Upper lobe of left lung (tissue), 4 donors: ENCODE data around the gene ERAL1.

Experiments used
- EP300 ChIP-seq, 4 donors: sonication (generic); formaldehyde crosslinking; IDR thresholded peaks; one replicate each; pipeline ENCODE4 v1.5.1; 2017; ENCODE audit warnings: antibody characterized with exemption in 4 of 4, control low read depth in 2 of 4
- POLR2A ChIP-seq, 4 donors: fragments of 450-650 bp; IDR thresholded peaks; one replicate each; pipeline ENCODE4 v1.5.1; 2016 to 2017; ENCODE audit warnings: antibody characterized with exemption in 4 of 4, mild to moderate bottlenecking in 2 of 4
- POLR2AphosphoS5 ChIP-seq, 2 donors: sonication (generic); formaldehyde crosslinking; IDR thresholded peaks; one replicate each; pipeline ENCODE4 v1.5.1; 2017; ENCODE audit warnings: antibody characterized with exemption in 2 of 2
- TF ChIP-seq, protein P1 (sequence below), 6 experiments: fragments of 450-650 bp in 4 of 6; fragments of 200-600 bp in 2 of 6; sonication (generic) in 2 of 6; IDR thresholded peaks; one replicate each; pipeline ENCODE4 v1.5.1; 2016 to 2019; ENCODE audit warnings: antibody characterized with exemption in 6 of 6

DNA sequence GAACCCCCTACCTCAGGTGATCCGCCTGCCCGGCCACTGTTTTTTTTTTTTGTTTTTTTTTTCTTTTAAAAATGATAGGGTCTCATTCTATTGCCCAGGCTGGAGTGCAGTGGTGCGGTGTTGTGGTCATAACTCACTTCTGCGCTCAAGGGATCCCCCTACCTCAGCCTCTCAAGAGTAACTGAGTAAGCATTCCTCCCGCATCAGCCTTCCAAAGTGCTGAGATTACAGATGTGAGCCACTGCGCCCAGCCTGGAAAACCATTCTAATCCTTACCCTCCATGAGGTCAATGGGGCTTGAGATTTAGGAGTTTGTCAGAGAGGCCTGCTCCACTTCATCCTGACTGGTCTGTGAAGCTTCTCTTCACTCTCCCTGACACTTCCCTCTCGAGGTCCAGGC is 12.5 kb downstream of the ERAL1 start:
- TF ChIP-seq POLR2AphosphoS5 (IDR thresholded peaks at IDR 0.05), result no peak
- TF ChIP-seq EP300 (IDR thresholded peaks at IDR 0.05), result no peak
- TF ChIP-seq, protein P1, sequence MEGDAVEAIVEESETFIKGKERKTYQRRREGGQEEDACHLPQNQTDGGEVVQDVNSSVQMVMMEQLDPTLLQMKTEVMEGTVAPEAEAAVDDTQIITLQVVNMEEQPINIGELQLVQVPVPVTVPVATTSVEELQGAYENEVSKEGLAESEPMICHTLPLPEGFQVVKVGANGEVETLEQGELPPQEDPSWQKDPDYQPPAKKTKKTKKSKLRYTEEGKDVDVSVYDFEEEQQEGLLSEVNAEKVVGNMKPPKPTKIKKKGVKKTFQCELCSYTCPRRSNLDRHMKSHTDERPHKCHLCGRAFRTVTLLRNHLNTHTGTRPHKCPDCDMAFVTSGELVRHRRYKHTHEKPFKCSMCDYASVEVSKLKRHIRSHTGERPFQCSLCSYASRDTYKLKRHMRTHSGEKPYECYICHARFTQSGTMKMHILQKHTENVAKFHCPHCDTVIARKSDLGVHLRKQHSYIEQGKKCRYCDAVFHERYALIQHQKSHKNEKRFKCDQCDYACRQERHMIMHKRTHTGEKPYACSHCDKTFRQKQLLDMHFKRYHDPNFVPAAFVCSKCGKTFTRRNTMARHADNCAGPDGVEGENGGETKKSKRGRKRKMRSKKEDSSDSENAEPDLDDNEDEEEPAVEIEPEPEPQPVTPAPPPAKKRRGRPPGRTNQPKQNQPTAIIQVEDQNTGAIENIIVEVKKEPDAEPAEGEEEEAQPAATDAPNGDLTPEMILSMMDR (IDR thresholded peaks at IDR 0.05), result no peak
- TF ChIP-seq POLR2A (IDR thresholded peaks at IDR 0.05), result no peak
